ENCODE measurements around the gene EVA1B.

The EVA1B gene

DNA sequence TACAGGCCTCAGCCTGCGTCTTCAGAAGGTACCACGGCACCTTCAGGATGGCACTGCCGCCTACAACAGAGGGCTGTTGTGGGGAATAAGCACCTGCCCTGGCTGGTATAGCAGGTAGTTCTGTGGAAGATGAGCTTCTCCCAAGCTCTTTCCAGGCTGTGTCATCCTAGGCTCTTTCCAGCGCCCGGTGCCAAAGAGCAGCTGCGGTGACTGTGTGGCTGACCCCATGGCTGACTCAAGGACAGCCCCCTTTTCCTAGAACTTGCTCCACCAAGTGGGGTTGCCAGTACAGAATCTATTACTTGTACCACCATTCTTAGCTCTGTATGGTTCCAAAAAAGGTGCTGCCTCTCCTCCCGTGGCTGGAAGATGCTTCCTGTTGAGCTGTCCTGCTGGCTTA, 21.9 kb upstream of the EVA1B start:
- no peak for DNase-seq

DNA sequence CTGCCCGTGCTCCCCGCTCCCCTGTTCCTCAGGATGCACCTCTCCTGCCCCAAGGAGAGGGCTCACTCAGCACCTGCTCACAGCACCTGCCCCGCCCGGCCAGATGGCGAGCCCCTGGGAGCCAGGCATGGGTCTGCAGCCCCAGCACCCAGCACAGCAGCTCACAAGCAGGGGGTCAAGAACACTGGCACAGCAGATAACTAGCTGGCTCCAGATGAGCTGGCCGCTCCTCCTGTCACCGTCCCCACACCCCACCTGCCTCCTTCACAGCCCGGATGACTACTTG, 20.9 kb upstream of the EVA1B start:
- no peak for DNase-seq

DNA sequence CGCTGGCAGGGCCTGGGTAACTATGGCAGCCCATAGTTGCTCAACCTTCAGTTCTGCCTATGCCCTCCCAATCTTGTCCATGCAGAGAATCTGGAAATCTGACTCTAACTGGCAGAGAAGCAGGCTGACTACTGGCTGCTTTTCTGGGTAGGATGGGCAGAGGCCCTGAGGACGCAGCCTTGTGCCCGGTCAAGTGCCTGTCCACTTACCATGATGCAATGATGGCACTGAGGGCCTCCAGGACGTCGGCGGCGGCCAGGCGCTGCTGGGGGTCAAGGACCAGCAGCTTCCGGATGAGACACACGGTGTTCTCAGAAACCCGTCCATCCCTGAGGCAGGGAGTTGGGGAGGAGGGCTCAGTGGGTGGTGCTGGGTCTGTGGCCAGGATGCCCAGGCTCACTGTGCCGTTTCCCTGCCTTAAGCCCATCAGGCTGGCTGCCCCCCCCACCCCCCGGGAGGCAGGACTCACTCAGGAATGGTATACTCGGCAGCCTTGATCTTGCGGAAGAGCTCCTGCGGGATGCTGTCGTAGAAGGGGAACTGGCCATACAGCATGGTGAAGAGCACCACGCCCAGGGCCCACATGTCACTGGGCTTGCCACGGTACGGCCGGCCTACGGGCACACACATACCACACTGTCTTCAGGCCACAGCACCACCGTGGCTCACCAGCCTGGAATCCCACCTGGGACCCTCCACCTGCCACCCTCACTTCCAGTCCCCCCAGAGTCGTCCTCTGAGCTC, 20.4 kb upstream of the EVA1B start:
- no peak for DNase-seq

DNA sequence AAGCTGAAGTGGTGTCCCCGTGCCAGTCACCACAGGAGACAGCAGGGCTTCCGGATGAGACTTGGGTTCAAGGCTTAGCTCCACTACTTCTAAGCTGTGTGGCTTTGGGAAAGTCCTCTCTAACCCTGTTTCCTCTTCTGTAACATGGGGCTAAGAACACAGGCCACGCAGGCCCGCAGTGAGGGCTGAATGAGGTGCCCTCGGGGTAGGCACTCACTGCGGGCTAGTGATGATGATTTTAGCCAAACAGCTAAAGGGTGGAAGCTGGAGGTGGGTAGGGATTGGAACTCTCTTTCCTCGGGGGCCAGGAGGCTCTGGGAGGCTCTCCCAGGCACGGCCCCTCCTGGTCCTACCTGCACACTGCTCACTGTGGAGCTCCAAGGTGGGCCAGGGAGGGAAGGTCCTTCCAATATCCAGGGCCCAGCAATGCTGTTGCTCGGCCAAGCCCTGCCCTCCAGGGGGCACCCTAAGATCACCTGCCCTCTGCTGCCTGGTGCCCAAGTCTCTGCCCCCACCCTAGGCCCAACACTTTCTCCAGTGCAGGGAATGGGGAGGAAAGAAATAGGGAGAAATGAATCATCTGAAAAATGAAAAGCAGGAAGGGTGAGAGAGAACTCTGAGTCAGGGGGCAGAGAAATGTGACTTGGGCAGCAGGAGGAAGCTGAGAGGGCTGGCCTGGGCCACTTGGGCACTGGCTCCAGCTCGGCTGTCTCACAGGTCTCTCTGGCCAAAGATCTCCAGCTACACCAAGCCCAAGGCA, 19.2 kb upstream of the EVA1B start:
- peak; percentile 55 for DNase-seq

DNA sequence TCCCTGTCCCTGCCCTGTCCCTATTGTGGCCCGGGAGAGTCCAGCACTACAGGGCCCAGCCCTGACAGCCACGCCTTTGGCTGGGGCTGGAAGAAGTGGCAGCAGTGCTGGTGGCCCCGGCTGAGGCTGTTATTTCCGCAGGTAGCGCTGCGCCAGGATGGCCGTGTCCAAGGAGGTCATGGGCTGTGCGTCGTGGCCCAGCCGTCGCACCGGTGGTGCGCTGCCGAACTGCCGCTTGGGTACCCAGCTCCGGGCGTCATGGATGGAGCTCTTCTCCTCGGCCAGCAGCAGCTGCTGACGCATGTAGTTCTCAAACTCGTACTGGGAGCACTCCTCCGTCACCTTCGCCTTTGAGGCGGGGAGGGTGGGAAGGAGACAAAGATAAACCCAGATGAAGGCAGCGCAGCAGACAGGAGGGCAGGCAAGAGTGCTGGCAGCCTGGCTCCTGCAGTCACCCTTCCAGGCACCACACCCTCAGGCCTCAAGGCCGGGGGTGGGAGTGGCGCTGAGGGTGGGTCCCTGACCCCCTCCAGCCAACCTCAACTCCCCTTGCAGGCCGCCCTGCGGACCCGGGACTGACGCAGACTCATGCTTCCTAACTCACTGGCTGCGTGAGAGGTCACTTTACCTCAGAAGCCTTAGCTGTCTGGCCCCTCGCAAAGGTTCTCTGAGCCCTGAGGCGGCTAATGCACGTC, 18.3 kb upstream of the EVA1B start:
- DNase-seq = no peak

DNA sequence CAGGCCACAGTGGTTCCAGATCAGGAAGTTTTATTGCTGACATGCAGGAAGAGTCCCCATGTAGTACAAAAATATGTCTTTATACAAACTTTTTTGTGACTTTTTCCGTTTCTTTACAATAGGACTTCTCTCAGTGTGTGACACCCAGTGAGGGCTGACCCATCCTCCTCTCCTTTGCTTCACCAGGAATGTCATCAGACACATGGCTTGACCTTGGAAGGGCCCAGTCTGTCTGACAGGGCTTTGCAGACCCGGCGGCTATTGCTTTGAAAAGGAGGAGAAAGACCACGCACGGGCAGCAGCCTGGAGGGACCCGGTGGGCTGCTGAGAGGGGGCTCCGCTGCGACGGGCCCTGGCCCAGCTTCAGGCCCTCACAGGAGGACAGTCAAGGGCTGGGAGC, 16.2 kb upstream of the EVA1B start:
- no peak for DNase-seq

DNA sequence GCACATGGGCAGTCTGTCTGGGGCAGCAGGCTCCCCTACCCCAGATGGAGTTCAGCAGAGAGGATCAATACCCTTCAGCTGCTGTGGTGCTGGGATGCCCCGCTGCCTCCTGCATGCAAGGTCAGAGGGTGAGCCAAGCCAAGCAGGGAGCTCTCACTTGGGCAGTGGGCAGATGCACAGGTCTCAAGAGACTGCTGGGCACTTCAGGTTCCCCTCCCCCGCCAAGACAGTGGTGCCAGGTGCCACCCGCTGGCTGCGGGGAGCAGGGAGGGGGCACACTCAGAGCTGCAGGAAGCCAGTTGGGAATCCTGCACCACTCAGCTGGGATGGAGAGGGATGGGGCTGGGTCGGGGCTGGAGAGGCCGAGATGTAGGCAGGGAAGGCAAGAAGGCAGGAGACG, 15.8 kb upstream of the EVA1B start:
- no peak for DNase-seq

DNA sequence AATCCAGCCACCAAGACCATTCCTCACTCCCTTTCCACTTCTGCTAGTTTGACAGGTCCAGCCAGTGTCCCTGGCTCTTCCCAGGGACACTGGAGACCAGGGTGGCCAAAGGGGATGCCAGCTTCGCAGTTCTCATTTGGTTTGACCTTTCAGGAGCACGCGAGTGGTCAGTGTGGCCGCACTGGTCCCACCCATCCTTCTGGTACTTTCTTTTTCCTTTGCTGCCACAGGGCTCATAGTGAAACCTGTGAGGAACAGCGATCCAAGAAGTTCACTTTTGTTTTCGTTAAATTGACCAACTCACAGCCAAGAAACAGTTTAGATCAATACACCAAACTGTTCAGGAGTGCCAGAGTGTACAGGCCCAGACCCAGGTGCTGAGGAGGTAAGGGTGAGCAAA, 14.4 kb upstream of the EVA1B start:
- DNase-seq = no peak

DNA sequence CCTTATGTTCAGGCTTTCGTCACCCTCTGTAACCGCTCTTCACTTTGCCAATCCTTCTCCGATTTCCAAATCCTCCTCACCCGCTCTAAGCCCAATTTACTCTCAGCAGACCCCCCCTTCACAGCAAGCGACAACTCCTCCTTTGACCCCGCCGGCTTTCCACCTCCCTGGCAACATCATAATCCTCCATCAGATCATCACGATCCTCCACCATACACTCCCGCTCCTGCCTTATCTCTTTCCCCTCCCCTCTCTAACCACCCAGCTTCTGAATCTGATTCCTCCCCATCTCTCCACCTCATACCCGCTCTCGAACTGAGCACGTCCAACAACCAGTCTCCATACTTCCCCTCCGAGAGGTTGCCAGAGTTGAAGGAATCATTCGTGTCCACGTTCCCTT, 7.5 kb upstream of the EVA1B start:
- DNase-seq = no peak

DNA sequence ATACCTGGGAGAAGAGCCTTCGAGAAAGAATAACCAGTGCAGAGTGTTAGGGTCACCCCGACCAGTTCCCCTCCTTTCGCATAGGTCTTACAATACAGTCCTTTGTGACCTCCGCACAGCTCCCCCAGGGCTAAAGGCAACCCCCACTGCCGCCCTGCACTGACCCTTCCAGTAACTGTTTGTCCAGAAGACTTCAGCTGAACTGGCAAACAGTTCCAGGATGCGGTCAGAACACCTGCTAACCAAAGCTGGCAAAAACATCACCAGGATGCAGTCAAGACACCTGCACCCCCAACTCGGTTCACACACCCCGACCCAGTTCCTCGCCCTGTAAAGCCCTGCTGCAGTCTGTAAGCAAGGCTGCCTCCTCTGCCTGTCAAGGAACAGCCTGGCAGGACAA, 6.4 kb upstream of the EVA1B start:
- no peak for DNase-seq

DNA sequence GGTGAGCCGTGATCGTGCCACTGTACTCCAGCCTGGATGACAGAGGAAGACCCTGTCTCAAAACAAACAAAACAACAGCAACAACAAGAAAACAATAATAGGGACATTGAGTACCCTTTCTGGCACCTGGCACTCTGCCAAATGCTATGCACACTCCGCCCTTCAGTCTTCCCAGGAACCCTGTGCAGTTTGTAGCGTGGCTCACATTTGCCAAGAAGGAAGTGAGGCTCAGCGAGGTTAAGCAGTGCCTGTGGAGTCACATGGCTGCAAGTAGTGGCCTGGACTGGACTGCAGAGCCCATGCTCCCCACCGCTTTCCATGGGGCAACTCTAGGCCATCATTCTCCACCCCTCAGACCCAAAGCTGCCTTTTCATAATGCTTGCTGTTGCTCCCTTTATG, 5.3 kb upstream of the EVA1B start:
- no peak for DNase-seq

DNA sequence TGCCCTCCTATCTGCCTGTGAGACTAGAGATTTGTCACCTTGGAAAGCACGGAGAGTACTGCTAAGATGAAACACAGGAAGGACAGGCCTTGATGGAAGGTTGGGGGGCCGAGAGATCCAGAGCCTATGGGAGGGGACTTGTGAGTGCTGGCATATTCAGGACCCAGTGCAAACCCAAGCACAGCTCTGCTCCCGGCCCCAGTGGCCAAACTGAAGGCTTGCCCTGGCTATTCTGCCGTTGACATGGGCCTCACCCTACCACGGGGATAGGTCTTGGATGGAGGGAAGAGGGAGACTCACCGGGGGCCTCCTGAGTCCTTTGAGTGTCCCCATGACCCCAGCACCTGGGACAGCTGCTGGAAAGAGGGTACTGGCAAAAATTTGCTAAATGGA, 4.6 kb upstream of the EVA1B start:
- no peak for DNase-seq

DNA sequence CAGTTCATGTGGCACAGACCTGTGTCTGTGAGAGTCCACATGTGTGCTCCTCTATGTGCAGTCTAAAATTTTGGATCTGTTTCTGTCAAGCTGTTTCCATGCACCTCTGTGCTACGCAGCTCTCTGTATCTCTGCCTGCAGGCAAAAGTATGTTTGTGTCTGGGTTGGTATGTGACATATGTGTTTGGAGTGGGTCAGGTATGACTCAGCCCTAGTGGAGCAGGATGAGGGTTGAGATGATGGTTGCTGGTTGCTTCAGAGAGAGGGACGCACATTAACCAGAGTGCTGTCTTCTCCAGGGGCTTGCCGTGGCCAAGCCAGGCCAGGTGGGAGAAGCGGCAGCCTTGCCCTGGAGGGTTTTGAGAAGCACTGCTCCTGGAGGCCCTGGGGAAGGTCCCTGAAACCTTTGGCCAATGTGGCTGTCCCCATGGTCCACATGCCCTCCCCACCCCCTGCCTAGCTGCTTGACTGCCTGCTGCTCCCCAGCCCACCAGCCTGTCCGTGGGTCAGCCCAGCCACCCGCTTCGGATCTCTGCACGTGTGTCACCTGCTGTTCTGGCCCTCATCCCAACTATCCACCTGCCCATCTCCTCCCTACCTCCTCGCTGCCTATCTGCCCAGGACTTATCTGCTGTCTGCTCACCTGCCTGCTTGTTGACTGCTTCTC, 4.1 kb upstream of the EVA1B start:
- DNase-seq = no peak

DNA sequence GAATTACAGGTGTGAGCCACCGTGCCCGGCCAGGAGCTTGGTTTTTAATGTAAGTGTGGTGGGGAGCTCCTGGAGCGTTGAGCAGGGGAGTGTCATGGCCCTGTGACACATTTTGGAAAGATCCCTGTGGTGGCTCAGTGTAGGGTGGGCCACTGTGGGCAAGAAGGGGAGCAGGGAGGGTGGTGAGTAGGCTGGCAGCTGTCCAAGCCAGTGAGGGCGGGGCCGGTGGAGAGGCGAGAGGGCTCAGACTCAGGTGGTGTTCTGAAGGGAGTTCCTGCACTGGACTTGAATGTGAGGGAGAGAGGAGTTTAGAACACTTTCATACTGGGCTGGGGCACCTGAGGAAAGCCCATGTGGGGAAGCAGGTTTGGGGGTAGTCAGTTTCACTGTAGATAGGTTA, 3.1 kb upstream of the EVA1B start:
- no peak for DNase-seq

DNA sequence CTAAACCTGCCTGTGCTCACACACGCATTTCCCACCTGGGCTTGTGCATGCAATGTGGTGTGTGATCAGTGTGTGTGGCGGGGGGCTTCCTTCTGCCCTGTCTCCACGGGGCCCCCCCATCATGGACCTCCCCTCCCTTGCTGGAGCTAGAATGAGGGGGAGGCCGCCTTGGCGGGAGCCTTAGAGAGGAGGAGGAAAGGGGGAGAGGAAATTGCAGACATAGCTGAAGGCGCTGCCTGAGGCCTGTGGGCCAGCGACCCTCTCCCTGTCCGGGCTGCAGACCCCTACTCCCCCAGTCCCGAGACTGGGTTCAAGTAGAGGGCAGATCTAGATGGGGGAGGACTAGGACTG, 883 bp upstream of the EVA1B start:
- no peak for DNase-seq

DNA sequence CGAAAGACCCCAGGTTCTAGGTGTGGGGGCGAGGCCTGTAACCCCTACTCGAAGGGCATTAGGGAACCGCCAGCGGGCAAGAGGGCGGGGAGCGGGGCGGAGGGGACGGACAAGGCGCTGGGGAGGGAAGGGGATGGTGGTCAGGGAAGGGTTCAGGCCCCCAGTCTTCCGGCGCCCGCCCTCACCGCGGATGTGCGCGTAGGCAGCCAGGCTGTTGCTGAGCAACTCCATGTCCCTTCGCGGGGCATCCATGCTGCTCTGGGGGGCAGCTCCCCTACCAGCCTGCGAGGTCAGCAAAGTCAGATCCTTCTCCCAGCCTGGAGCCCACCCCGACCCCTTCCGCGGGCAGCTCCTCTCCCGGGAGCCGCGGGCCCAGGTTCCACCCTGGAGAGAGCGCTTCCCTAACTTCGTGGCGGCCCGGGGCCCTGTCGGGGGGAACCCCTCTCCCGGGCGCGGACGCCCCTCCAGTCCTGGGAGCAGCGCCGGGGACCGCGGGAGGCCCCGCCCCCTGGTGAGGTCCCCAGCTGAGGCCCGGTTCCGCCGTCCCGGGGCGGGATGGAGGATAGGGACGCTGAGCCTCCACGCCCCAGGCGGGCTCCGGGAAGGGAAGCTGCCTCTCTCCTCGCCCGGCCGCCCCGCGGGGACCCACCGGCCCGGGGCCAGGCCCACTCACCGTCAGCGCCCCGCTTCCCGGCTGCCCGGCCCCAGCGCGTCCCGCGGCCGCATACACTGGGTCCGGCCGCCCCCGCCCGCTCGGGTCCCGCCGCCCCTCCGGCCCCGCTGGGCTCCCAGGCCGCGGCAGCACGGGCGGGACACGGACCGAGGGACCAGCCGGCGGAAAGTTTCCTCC, 434 bp downstream of the EVA1B start:
- no peak for DNase-seq

DNA sequence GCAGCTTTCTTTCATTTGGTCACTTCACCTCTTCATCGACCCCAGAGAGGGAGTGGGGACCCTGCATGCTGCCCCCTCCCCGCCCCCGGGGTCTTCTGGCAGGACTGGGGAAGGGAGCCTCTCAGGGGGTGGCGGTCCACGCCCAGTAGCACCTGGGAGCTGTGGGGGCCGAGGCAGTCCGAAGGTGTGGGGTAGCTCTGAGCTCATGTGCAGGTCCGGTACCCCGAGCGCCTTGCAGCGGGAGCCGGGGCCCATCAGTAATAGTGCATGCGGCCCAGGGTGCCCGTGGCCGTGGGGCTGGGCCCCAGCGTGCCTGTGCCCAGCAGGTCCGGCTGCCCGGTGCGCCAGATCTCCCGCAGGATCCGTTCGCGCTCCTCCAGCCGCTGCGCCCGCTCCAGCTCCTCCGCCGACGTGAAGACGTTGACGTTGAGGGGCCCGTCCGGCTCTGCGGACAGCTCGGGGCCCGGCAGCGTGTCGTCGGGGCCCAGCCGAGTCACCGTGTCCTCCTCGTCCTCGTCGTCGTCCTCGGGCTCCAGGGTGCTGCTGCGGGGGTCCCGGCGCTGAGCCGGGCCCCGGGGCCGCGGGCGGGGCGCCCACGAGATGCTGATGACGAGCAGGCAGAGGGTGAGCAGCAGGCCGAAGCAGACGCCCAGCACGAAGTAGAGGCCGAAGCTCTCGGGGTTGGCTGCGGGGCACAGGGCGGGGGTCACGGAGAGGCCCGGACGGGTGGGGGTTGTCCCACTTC, 1.2 kb downstream of the EVA1B start:
- no peak for DNase-seq

DNA sequence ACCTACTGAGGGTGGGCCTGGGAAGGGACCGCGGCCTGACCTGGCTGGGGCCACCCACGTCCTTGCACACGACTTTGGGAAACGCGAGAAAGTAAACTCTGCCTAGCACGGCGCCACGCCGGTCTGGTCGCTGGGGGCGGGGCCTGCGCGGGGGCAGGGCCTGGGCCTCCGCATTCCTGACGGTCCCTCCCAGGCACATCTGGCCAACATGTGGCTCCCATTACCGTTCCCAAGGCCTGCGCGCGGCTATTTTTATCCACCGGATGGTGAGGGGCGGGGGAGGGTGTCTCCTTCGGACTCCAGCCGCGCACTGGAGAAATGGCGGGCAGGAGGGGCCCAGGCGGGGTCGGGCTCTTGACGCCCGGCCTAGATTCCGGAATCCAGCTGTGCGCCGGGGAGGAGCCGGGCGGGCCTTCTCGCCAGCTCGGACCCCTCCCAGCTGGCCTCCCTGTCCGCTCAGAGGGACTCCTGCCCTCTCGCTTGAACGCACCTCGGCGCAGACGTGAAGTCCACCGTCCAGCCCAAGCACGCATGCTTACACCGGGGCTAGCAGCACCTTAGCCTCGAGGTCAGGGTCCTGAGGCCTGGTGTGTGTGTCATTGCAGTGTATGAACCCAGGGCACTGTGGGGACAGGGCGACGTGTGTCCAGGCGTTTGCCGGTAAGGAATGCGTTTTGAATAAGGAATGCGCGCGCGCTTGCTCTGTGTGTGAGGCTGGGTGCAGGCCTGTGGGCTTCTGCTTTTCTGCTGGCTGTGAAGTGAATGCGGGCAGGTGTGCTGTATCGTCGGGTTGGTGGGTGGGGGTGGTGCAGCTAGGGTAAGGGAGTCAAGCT, 2.1 kb downstream of the EVA1B start:
- DNase-seq = no peak

DNA sequence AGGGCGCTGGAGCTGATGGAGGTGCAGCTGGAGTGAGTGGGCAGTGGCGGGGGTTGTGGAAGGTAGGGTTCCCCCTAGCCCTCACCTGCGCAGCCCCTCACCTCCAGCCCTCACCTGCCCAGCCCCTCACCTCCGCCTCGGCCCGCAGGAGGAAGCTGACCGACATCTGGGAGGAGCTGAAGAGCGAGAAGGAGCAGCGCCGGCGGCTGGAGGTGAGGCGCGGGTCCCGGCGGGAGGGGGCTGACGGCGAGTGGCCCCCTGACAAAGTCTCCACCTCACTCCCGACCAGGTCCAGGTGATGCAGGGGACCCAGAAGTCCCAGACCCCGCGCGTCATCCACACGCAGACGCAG, 2.7 kb downstream of the EVA1B start:
- DNase-seq = no peak

DNA sequence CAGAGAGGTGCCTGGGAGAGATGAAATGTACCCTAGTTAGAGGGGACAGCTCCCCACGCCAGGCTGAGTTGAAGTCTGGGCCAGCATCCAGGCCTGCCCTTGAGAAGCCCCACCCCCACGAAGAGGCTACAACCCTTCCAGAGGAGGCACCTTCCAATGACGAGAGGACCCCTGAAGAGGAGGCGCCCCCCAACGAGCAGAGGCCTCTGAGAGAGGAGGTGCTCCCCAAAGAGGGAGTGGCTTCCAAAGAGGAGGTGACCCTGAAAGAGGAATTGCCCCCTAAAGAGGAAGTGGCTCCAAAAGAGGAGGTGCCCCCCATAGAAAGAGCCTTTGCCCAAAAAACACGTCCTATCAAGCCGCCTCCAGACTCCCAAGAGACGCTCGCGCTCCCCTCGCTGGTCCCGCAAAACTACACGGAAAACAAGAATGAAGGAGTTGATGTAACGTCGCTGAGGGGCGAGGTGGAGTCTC, 3.1 kb downstream of the EVA1B start:
- no peak for DNase-seq

DNA sequence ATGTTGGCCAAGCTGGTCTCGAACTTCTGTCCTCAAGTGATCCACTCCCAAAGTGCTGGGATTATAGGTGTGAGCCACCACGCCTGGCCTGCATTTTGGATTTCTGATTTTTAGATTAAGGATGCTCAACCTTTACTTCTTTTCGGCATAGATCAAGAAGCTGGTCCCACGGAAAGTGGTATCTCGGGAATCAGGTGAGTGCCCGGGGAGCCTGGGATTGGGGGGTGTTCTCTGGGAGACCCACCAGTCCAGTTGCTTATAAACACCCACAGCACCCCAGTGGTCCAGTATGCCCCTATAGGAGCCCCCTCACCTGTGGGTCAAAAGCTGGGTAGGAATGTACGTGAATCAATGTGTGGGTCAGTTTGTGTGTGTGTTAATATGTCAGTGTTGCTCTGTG, 14.0 kb downstream of the EVA1B start:
- no peak for DNase-seq

All from effector CD4-positive, alpha-beta T cell (primary cell).